ENCODE results near the gene L3MBTL4.

DNA sequence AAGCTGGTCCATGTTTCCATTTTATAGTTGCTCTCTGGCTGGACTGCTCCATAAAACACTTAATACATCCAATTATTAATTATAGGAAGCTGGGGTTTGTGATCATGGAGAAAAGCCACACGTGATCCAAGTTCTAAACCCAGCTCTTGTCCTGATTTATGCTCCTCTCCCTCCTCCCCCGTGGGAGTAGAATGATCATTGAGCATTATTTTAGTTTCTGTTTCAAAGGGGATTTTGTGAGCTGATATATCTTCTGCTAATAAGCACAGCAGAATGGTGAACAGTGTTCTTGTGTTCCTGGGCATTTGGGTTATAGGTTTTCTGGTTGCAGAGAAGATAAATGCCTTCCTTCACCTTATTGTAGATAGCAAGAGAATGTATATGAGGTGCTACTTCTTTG is 383.7 kb downstream of the L3MBTL4 start:
- no peak for TF ChIP-seq EP300 (IDR thresholded peaks at IDR 0.05; ENCODE audit: borderline replicate concordance)
- no peak for TF ChIP-seq TAF1 (IDR thresholded peaks at IDR 0.05; ENCODE audit: low read depth)
- TF ChIP-seq, protein P1, sequence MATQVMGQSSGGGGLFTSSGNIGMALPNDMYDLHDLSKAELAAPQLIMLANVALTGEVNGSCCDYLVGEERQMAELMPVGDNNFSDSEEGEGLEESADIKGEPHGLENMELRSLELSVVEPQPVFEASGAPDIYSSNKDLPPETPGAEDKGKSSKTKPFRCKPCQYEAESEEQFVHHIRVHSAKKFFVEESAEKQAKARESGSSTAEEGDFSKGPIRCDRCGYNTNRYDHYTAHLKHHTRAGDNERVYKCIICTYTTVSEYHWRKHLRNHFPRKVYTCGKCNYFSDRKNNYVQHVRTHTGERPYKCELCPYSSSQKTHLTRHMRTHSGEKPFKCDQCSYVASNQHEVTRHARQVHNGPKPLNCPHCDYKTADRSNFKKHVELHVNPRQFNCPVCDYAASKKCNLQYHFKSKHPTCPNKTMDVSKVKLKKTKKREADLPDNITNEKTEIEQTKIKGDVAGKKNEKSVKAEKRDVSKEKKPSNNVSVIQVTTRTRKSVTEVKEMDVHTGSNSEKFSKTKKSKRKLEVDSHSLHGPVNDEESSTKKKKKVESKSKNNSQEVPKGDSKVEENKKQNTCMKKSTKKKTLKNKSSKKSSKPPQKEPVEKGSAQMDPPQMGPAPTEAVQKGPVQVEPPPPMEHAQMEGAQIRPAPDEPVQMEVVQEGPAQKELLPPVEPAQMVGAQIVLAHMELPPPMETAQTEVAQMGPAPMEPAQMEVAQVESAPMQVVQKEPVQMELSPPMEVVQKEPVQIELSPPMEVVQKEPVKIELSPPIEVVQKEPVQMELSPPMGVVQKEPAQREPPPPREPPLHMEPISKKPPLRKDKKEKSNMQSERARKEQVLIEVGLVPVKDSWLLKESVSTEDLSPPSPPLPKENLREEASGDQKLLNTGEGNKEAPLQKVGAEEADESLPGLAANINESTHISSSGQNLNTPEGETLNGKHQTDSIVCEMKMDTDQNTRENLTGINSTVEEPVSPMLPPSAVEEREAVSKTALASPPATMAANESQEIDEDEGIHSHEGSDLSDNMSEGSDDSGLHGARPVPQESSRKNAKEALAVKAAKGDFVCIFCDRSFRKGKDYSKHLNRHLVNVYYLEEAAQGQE (IDR thresholded peaks at IDR 0.05; ENCODE audit: low read depth): no peak
- TF ChIP-seq CEBPB (IDR thresholded peaks at IDR 0.05): no peak
- no peak for TF ChIP-seq RAD21 (IDR thresholded peaks at IDR 0.05; ENCODE audit: low read depth)
- TF ChIP-seq, protein P2, sequence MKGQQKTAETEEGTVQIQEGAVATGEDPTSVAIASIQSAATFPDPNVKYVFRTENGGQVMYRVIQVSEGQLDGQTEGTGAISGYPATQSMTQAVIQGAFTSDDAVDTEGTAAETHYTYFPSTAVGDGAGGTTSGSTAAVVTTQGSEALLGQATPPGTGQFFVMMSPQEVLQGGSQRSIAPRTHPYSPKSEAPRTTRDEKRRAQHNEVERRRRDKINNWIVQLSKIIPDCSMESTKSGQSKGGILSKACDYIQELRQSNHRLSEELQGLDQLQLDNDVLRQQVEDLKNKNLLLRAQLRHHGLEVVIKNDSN (IDR thresholded peaks at IDR 0.05): no peak
- no peak for TF ChIP-seq CREB1 (IDR thresholded peaks at IDR 0.05; ENCODE audit: low read depth)
- TF ChIP-seq, protein P3, sequence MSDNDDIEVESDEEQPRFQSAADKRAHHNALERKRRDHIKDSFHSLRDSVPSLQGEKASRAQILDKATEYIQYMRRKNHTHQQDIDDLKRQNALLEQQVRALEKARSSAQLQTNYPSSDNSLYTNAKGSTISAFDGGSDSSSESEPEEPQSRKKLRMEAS (IDR thresholded peaks at IDR 0.05): no peak
- TF ChIP-seq YY1 (IDR thresholded peaks at IDR 0.05; ENCODE audit: low read depth): no peak
- no peak for TF ChIP-seq FOXM1 (IDR thresholded peaks at IDR 0.05; ENCODE audit: borderline replicate concordance, low read depth)
- no peak for TF ChIP-seq TEAD4 (IDR thresholded peaks at IDR 0.05)
